GM21723 (cell line): ENCODE measurements around the gene ARHGAP8.

Experiments
- ATAC-seq: cut with Tn5 transposase; IDR thresholded peaks from one replicate; pipeline ENCODE4 v1.9.1; 2021; ENCODE audit warnings: mild to moderate bottlenecking, moderate library complexity; ENCODE audit not compliant: unreplicated experiment

ARHGAP8 gene

GRCh38 chr22:44724859-44725258 is 27.5 kb upstream of the ARHGAP8 start:
- no peak for ATAC-seq

- ATAC-seq: no peak
These were observed 25.9 kb upstream of the ARHGAP8 start for GRCh38 chr22:44726439-44726838.

- no peak for ATAC-seq
These were observed 25.2 kb upstream of the ARHGAP8 start for GRCh38 chr22:44727148-44727547.

- no peak for ATAC-seq
These were observed 24.7 kb upstream of the ARHGAP8 start for GRCh38 chr22:44727709-44728108.

GRCh38 chr22:44728761-44729324 is 23.5 kb upstream of the ARHGAP8 start:
- ATAC-seq: no peak

GRCh38 chr22:44729391-44730021 is 22.9 kb upstream of the ARHGAP8 start:
- ATAC-seq: no peak

- ATAC-seq: no peak
These were observed 22.4 kb upstream of the ARHGAP8 start for GRCh38 chr22:44730022-44730393.

- no peak for ATAC-seq
These were observed 21.7 kb upstream of the ARHGAP8 start for GRCh38 chr22:44730490-44731356.

GRCh38 chr22:44731357-44731970 is 20.9 kb upstream of the ARHGAP8 start:
- ATAC-seq: no peak

GRCh38 chr22:44732017-44732561 is 20.3 kb upstream of the ARHGAP8 start:
- no peak for ATAC-seq

GRCh38 chr22:44732661-44733060 is 19.7 kb upstream of the ARHGAP8 start:
- no peak for ATAC-seq

GRCh38 chr22:44733426-44734106 is 18.8 kb upstream of the ARHGAP8 start:
- no peak for ATAC-seq

- no peak for ATAC-seq
These were observed 18.1 kb upstream of the ARHGAP8 start for GRCh38 chr22:44734278-44734677.

GRCh38 chr22:44734801-44735517 is 17.4 kb upstream of the ARHGAP8 start:
- ATAC-seq: no peak

- ATAC-seq: no peak
These were observed 16.6 kb upstream of the ARHGAP8 start for GRCh38 chr22:44735518-44736428.

- ATAC-seq: no peak
These were observed 15.6 kb upstream of the ARHGAP8 start for GRCh38 chr22:44736581-44737405.

- no peak for ATAC-seq
These were observed 14.7 kb upstream of the ARHGAP8 start for GRCh38 chr22:44737406-44738346.
